ENCODE data around the gene SPATA18. TPM values are rescaled to one million over a fixed set of nuclear protein-coding genes. Genes with fewer than 3 reads are reported as not detected.
A peak's percentile ranks its signal among the peaks of the same experiment; 100 is the strongest.
"Not testable (repeated sequence)": the region's sequence is repeated elsewhere in the genome, so short reads cannot be mapped to it uniquely, and the experiment has no call there.

Gene SPATA18
- total RNA-seq, 1 experiment from 2014 or later: 23.0 TPM

DNA sequence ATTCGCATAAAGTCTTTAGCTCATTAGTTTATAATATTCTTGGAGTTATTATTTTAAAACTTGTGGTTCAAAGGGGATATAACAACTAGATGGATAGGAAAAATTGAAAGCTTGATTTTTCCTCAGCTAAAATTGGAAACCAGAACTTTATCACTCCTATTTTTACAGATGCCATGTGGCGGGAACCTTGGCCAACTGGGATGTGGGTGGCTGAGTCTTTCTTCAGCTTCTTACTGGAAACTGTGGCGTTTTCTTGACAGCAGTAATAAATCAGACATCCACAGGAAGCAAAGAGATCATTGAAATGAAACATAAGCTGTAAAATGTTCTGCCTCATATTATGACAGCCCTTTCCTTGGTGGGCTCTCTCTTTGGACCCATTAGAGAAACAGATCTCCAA lies 84.1 kb downstream of the SPATA18 start:
- Mint-ChIP-seq H3K4me3 (ENCODE audit: unreplicated experiment) (no peak overlapping the region), H3K4me1 (ENCODE audit: insufficient read depth, unreplicated experiment) (no peaks in the 10 kb centered on the region), H3K27me3 (ENCODE audit: insufficient read depth, unreplicated experiment) (no peaks in the 10 kb centered on the region), H3K27ac (ENCODE audit: low read depth, unreplicated experiment) (no peak overlapping the region), H3K36me3 (ENCODE audit: insufficient read depth, unreplicated experiment) (peaks cover under 1% of the 10 kb centered on the region), H3K9me3 (ENCODE audit: unreplicated experiment) (no peaks in the 10 kb centered on the region)
- ChIA-PET POLR2A (no interaction called here), CTCF (interaction anchor here (0.8 to 0.9 kb wide), 2 partner anchors 16 to 29 kb away, joined by 3 read pairs; no protein-coding TSS in a partner anchor)
- DNase-seq (ENCODE audit: unreplicated experiment): no peak
- no peak for TF ChIP-seq CTCF (IDR thresholded peaks at IDR 0.05; ENCODE audit: unreplicated experiment)
- BruUV-seq (replicated peaks): no TSS peak
- intact Hi-C loops (cut with micrococcal nuclease): loop anchor here (5.0 kb wide), 1 partner anchor 238 kb away; no protein-coding TSS in a partner anchor

GRCh38 chr4:52137152-52137551 lies 86.0 kb downstream of the SPATA18 start:
- DNase-seq (ENCODE audit: unreplicated experiment); H3K36me3 Mint-ChIP-seq (ENCODE audit: insufficient read depth, unreplicated experiment); H3K9me3 Mint-ChIP-seq (ENCODE audit: unreplicated experiment); H3K27me3 Mint-ChIP-seq (ENCODE audit: insufficient read depth, unreplicated experiment); POLR2A ChIA-PET; H3K4me1 Mint-ChIP-seq (ENCODE audit: insufficient read depth, unreplicated experiment); H3K27ac Mint-ChIP-seq (ENCODE audit: low read depth, unreplicated experiment); H3K4me3 Mint-ChIP-seq (ENCODE audit: unreplicated experiment); BruUV-seq (replicated peaks): not testable (repeated sequence)
- intact Hi-C loops (cut with micrococcal nuclease): loop anchor here (5.0 kb wide), 1 partner anchor 240 kb away; no protein-coding TSS in a partner anchor
- CTCF ChIA-PET: interaction anchor here (0.7 to 1.5 kb wide), 4 partner anchors 9 to 525 kb away, joined by 3 to 6 read pairs (median 4); no protein-coding TSS in a partner anchor

GRCh38 chr4:52142816-52143215 lies 91.7 kb downstream of the SPATA18 start:
- H3K9me3 Mint-ChIP-seq (ENCODE audit: unreplicated experiment): peaks cover 6% of the 10 kb centered on the region
- BruUV-seq (replicated peaks): no TSS peak
- TF ChIP-seq CTCF (IDR thresholded peaks at IDR 0.05; ENCODE audit: unreplicated experiment): no peak
- POLR2A ChIA-PET: no interaction called here
- intact Hi-C loops (cut with micrococcal nuclease): no loop called here
- H3K4me3 Mint-ChIP-seq (ENCODE audit: unreplicated experiment): no peak overlapping the region
- no peaks in the 10 kb centered on the region for H3K36me3 Mint-ChIP-seq (ENCODE audit: insufficient read depth, unreplicated experiment)
- no peaks in the 10 kb centered on the region for H3K27me3 Mint-ChIP-seq (ENCODE audit: insufficient read depth, unreplicated experiment)
- no peaks in the 10 kb centered on the region for H3K4me1 Mint-ChIP-seq (ENCODE audit: insufficient read depth, unreplicated experiment)
- CTCF ChIA-PET: no interaction called here
- peak; percentile 30 for DNase-seq (ENCODE audit: unreplicated experiment)
- H3K27ac Mint-ChIP-seq (ENCODE audit: low read depth, unreplicated experiment): no peak overlapping the region

GRCh38 chr4:52143815-52144214 lies 92.7 kb downstream of the SPATA18 start:
- peak; percentile 23 for DNase-seq (ENCODE audit: unreplicated experiment)
- Mint-ChIP-seq H3K4me3 (ENCODE audit: unreplicated experiment) (no peak overlapping the region), H3K9me3 (ENCODE audit: unreplicated experiment) (peaks cover 6% of the 10 kb centered on the region), H3K36me3 (ENCODE audit: insufficient read depth, unreplicated experiment) (no peaks in the 10 kb centered on the region), H3K27me3 (ENCODE audit: insufficient read depth, unreplicated experiment) (no peaks in the 10 kb centered on the region), H3K4me1 (ENCODE audit: insufficient read depth, unreplicated experiment) (no peaks in the 10 kb centered on the region), H3K27ac (ENCODE audit: low read depth, unreplicated experiment) (no peak overlapping the region)
- no TSS peak for BruUV-seq (replicated peaks)
- ChIA-PET POLR2A (no interaction called here), CTCF (no interaction called here)
- intact Hi-C loops (cut with micrococcal nuclease): no loop called here
- no peak for TF ChIP-seq CTCF (IDR thresholded peaks at IDR 0.05; ENCODE audit: unreplicated experiment)

DNA sequence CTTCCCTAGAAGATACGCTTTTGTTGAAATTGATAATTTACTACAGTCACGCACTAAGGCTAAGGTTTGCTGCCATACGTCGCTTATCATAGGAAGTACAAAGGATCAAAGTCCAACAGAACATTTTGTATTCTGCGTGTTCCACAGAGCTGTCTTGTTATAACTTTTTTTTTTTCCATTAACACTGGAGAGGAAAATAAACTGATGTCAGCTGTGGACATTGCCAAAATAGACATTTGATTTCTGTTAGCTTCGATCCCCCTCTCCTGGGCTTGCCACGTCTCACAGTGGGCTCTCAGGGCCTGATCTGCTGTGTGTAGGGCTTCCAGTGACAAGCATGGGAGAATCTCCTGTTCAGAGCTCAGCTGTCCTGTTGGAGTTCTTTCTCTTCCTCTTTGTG lies 93.3 kb downstream of the SPATA18 start:
- no TSS peak for BruUV-seq (replicated peaks)

More for the DNA sequence above, 93.3 kb downstream of the SPATA18 start:
- Mint-ChIP-seq H3K27me3 (ENCODE audit: insufficient read depth, unreplicated experiment) (no peaks in the 10 kb centered on the region), H3K27ac (ENCODE audit: low read depth, unreplicated experiment) (no peak overlapping the region), H3K36me3 (ENCODE audit: insufficient read depth, unreplicated experiment) (no peaks in the 10 kb centered on the region), H3K4me1 (ENCODE audit: insufficient read depth, unreplicated experiment) (no peaks in the 10 kb centered on the region), H3K9me3 (ENCODE audit: unreplicated experiment) (peaks cover 6% of the 10 kb centered on the region), H3K4me3 (ENCODE audit: unreplicated experiment) (no peak overlapping the region)
- ChIA-PET CTCF (no interaction called here), POLR2A (no interaction called here)
- DNase-seq (ENCODE audit: unreplicated experiment): no peak
- intact Hi-C loops (cut with micrococcal nuclease): no loop called here
- no peak for TF ChIP-seq CTCF (IDR thresholded peaks at IDR 0.05; ENCODE audit: unreplicated experiment)
